NT2/D1 (cell line): Measurements from ENCODE around the gene ZFR.

Experiments
- YY1 ChIP-seq: IDR thresholded peaks from 2 replicates; pipeline ENCODE4 v1.6.1; 2011; ENCODE audit not compliant: insufficient read length, insufficient read depth
- ZNF274 ChIP-seq: IDR thresholded peaks from 2 replicates; pipeline ENCODE4 v1.6.1; 2011; ENCODE audit warnings: mild to moderate bottlenecking, low read depth, low read length

GRCh38 chr5:32339198-32339597, 105.3 kb downstream of the ZFR start:
- TF ChIP-seq ZNF274 = no peak
- TF ChIP-seq YY1 = no peak
